Stimulated activated CD8-positive, alpha-beta memory T cell treated with anti-CD3 and anti-CD28 coated beads, Interleukin-4, amount 100 ng/mL, for 48 hours (primary cell): ENCODE data around the gene FNBP1L.

Experiments used
- DNase-seq: peaks from one replicate; pipeline ENCODE4 v3.0.0-alpha.2; 2020

Gene FNBP1L

GRCh38 chr1:93595743-93596142 lies 147.8 kb downstream of the FNBP1L start:
- no peak for DNase-seq

DNA sequence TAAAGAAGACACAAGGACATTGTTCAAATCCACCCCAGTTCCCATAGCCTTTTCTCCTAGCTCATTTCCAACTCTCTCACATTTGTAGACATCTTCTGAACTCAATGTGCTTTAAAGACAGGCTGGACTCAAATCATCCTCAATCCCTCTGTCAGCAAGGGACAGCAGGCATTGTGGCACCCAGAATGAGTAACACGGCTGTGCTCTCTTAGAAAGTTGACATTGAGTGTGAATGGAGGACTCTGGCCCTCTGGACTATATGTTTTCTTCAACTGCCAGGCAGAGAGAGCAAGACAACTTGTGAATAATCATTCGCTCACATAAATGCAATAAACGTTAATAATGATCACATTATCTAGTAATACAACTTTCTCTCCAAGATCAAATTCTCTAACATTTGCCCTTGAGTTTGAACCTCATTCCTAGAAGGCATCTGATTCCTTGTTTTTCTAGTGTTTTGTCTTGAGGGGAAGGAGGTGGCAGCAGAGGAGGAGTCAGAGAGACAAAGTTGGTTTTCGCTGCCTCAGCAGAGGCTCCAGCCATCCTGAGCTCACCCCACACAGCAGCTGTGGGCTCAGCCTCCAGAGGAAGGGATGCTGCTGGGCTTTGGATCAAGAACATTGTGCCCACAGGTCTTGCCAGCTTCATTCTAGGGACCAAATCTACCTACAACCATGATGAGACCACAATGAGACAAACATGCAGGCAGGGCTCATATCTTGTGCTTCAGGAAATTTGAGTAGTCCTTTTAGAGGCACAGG lies 148.6 kb downstream of the FNBP1L start:
- no peak for DNase-seq

- DNase-seq: no peak
These were observed 149.8 kb downstream of the FNBP1L start for GRCh38 chr1:93597709-93598108.

GRCh38 chr1:93598396-93598795 lies 150.5 kb downstream of the FNBP1L start:
- no peak for DNase-seq

- no peak for DNase-seq
These were observed 151.0 kb downstream of the FNBP1L start for GRCh38 chr1:93598861-93599439.

GRCh38 chr1:93599479-93599878 lies 151.6 kb downstream of the FNBP1L start:
- no peak for DNase-seq

GRCh38 chr1:93600663-93601062 lies 152.7 kb downstream of the FNBP1L start:
- DNase-seq: no peak

DNA sequence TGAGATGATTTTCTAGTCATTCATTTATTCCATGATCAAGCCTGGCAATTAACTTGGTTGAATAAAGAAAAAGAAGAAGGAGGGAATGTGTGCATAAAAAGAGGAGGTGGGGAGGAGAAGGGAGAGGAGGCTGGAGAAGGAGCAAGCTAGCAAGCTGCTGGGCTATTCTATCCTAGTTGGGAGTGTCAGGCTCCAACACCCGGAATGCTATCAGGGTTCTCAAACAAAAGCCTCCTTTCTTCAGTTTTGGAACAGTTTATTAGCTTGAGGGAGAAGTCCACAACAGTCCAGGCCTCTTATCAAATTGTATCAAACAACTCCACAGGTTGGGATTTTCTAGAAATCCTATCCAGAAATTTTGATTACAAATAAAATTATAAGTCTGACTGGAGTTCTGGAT lies 153.8 kb downstream of the FNBP1L start:
- no peak for DNase-seq

GRCh38 chr1:93602101-93602500 lies 154.2 kb downstream of the FNBP1L start:
- DNase-seq: no peak

DNA sequence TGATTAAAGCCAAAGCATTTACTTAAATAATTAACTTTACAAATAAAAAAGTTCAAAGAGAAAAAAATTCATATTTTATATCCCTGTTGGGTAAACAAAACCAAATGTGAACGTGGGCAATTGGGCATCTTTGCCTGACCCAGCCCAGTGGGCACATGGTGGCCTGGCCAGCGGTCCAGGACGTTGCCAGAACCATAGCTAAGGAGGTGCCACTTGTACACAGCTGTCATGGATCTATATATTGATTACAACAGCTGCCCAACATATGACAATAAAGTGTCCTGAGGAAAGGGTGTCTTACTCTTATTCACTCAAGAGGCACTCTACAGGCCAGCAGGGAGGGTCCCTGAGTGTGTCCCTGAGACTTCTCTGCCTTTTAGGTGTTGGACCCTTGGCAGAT lies 155.2 kb downstream of the FNBP1L start:
- DNase-seq: no peak

DNA sequence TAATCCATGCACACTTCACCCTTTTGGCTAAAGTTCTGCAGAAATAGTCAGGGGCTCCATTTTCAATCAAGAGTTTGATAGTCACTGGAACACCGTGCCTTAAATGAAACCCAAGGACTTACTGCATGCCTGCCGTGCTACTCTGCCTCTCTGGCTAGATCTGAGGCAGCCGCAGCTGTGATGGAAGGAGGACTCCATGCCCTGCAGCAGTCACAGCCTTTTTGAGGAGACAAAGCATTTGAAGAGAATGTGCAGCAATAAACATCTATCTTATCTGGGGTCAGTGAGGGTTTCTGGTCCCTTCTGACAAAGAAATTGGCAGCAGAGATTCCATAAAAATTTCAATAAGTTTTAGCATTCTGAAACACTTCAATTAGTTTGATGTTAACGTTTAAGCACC lies 155.7 kb downstream of the FNBP1L start:
- no peak for DNase-seq
